K562 (cell line): ENCODE data around the gene NES. TPM values are rescaled to one million over a fixed set of nuclear protein-coding genes. Genes with fewer than 3 reads are reported as not detected.

Experiments
- CBX1 ChIP-seq: sonication (generic); IDR thresholded peaks from 2 replicates; pipeline ENCODE4 v1.6.1; 2016; ENCODE audit warnings: antibody characterized with exemption, low read depth, mild to moderate bottlenecking
- EGR1 ChIP-seq: fragments of 450-650 bp; conservative IDR thresholded peaks from 2 replicates; pipeline ENCODE4 v1.6.1; 2017; ENCODE audit warnings: mild to moderate bottlenecking
- HEY1 ChIP-seq: fragments of 250-450 bp; sonication (Bioruptor Pico); IDR thresholded peaks from 2 replicates; pipeline ENCODE4 v1.5.0; 2020; ENCODE audit warnings: mild to moderate bottlenecking, moderate library complexity, borderline replicate concordance
- IRF2 ChIP-seq: sonication (generic); formaldehyde crosslinking; IDR thresholded peaks from 2 replicates; pipeline ENCODE4 v1.8.1; 2022; ENCODE audit warnings: mild to moderate bottlenecking, missing genetic modification reagents
- JUN ChIP-seq, 2 experiments: sonication (generic) in 1 of 2; formaldehyde crosslinking in 1 of 2; IDR thresholded peaks; 2 replicates each; pipeline versions ENCODE4 v1.6.1 to v1.8.0; 2012 to 2022; ENCODE audit warnings: borderline replicate concordance in 2 of 2, mild to moderate bottlenecking in 2 of 2, improper control_type of control experiment in 1 of 2, low read depth in 1 of 2, low read length in 1 of 2, missing genetic modification reagents in 1 of 2
- PTTG1 ChIP-seq: fragments of 450-650 bp; IDR thresholded peaks from 2 replicates; pipeline ENCODE4 v1.6.1; 2016; ENCODE audit warnings: low read depth, mild to moderate bottlenecking, missing genetic modification characterization, missing compliant biosample characterization
- RBM14 ChIP-seq: fragments of 200-400 bp; formaldehyde crosslinking; IDR thresholded peaks from 2 replicates; pipeline ENCODE4 v1.6.1; 2018; ENCODE audit warnings: low read depth, mild to moderate bottlenecking, low read length, moderate library complexity, borderline replicate concordance; ENCODE audit not compliant: insufficient read depth
- SOX6 ChIP-seq: fragments of 450-650 bp; IDR thresholded peaks from 2 replicates; pipeline ENCODE4 v1.6.1; 2014; ENCODE audit warnings: mild to moderate bottlenecking
- ZFX ChIP-seq: sonication (generic); formaldehyde crosslinking; IDR thresholded peaks from 2 replicates; pipeline ENCODE4 v1.8.0; 2022; ENCODE audit warnings: mild to moderate bottlenecking, missing genetic modification reagents, moderate library complexity
- ZNF232 ChIP-seq: sonication (generic); formaldehyde crosslinking; IDR thresholded peaks from 2 replicates; pipeline ENCODE4 v1.8.0; 2022; ENCODE audit warnings: mild to moderate bottlenecking, missing genetic modification reagents
- polyA plus RNA-seq, 8 experiments: library from polyadenylated mRNA; depleted of rRNA in 4 of 8; stranded (reverse) in 5 of 8; unstranded in 3 of 8; fragments of >200 nt; fragmentation: Nextera tagmentation in 2 of 8; fragmentation: Illumina TruSeq in 1 of 8; extraction: Ambion mirVana in 2 of 8; extraction: Trizol in 1 of 8; gene quantifications; 2 replicates each; pipeline versions ENCODE4 v1.2.1 to v1.2.3, GENCODE V29; 2011 to 2014; ENCODE audit warnings: inconsistent platforms in 1 of 8, missing spikeins in 1 of 8
- total RNA-seq, 7 experiments: library from RNA; depleted of rRNA in 6 of 7; stranded (reverse); fragments of >200 nt in 6 of 7; fragmentation: Illumina TruSeq in 2 of 7; extraction: Trizol in 2 of 7; gene quantifications; 2 replicates each; pipeline versions ENCODE4 v1.2.1 to v1.2.3, GENCODE V29; 2011 to 2021; ENCODE audit warnings: low replicate concordance in 1 of 7
- TF ChIP-seq, protein P1 (sequence below), 2 experiments: fragments of 450-650 bp in 1 of 2; sonication (generic) in 1 of 2; formaldehyde crosslinking; conservative IDR thresholded peaks; 2 replicates each; pipeline versions ENCODE4 v1.4.0 to v1.8.1; 2020 to 2022; ENCODE audit warnings: mild to moderate bottlenecking in 1 of 2, missing genetic modification reagents in 1 of 2
- TF ChIP-seq, protein P2 (sequence below), 2 experiments: fragments of 450-650 bp in 1 of 2; sonication (generic) in 1 of 2; formaldehyde crosslinking in 1 of 2; IDR thresholded peaks in 1 of 2; conservative IDR thresholded peaks in 1 of 2; 2 replicates each; pipeline versions ENCODE4 v1.6.1 to v1.8.1; 2016 to 2023; ENCODE audit warnings: mild to moderate bottlenecking in 2 of 2, moderate library complexity in 2 of 2, inconsistent platforms in 1 of 2, missing genetic modification reagents in 1 of 2
- TF ChIP-seq, protein P3 (sequence below): sonication (generic); formaldehyde crosslinking; IDR thresholded peaks from 2 replicates; pipeline ENCODE4 v1.8.0; 2022; ENCODE audit warnings: missing genetic modification reagents, mild to moderate bottlenecking, moderate library complexity, borderline replicate concordance
- TF ChIP-seq, protein P4 (sequence below): sonication (generic); formaldehyde crosslinking; IDR thresholded peaks from 2 replicates; pipeline ENCODE4 v1.8.0; 2022; ENCODE audit warnings: mild to moderate bottlenecking, missing genetic modification reagents, borderline replicate concordance
- TF ChIP-seq, protein P5 (sequence below): fragments of 450-650 bp; IDR thresholded peaks from 2 replicates; pipeline ENCODE4 v1.6.1; 2016; ENCODE audit warnings: antibody characterized with exemption
- TF ChIP-seq, protein P6 (sequence below): fragments of 450-650 bp; IDR thresholded peaks from one replicate; pipeline ENCODE4 v1.6.1; 2018; ENCODE audit warnings: mild to moderate bottlenecking, moderate library complexity; ENCODE audit not compliant: partially characterized antibody
- TF ChIP-seq, protein P7 (sequence below): fragments of 450-650 bp; IDR thresholded peaks from 2 replicates; pipeline ENCODE4 v1.6.1; 2016; ENCODE audit warnings: low read depth, mild to moderate bottlenecking, moderate library complexity

The NES gene
- total and polyA plus RNA-seq, 9 of the 15 experiments (the other 6 are each of a cell fraction or from before 2014, with no cell fraction given): 0.10 to 8.6 (median 4.2) TPM

DNA sequence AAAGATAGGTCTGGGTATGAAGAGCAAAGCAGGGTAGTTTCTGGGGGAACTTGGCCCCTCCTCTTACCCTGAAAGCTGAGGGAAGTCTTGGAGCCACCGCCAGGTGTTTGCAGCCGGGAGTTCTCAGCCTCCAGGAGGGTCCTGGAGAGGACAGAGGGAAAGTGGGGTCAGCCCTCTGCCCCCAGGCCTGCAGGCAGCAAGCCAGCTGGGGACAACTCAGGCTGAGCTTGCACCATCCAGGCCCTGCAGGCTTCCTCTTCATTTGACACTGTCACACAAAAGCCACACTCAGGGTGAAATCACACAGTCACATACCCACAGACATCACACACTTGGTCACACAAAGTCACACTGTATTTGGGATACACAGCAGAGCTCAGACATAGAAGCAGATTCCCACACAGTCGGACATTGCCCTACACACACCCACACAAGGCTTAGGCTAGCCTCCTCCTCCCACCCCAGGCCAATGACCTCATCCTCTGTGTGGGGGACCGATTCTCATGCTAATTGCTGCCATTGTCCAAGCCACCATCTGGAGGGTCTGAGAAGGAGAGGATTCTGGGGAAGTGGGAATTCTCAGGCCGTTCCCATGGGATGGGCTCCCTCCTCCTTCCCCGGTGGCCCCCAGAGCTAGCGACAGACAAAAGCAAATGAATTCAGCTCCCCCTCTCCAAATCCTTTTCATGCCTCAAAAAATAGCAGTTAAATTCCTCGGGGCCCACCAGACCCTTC is 3.7 kb downstream of the NES start (continued):
- TF ChIP-seq, protein P1, sequence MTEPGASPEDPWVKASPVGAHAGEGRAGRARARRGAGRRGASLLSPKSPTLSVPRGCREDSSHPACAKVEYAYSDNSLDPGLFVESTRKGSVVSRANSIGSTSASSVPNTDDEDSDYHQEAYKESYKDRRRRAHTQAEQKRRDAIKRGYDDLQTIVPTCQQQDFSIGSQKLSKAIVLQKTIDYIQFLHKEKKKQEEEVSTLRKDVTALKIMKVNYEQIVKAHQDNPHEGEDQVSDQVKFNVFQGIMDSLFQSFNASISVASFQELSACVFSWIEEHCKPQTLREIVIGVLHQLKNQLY (CRISPR knock-in tag; conservative IDR thresholded peaks at IDR 0.05): no peak
- TF ChIP-seq PTTG1: no peak
- TF ChIP-seq, protein P2, sequence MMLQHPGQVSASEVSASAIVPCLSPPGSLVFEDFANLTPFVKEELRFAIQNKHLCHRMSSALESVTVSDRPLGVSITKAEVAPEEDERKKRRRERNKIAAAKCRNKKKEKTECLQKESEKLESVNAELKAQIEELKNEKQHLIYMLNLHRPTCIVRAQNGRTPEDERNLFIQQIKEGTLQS (IDR thresholded peaks at IDR 0.05): peak; percentile 89
- TF ChIP-seq, protein P2 (CRISPR knock-in tag; conservative IDR thresholded peaks at IDR 0.05): no peak
- TF ChIP-seq SOX6: 0 out of 2 replicates have a peak, but pooled peaks have one; percentile 54
- TF ChIP-seq, protein P3, sequence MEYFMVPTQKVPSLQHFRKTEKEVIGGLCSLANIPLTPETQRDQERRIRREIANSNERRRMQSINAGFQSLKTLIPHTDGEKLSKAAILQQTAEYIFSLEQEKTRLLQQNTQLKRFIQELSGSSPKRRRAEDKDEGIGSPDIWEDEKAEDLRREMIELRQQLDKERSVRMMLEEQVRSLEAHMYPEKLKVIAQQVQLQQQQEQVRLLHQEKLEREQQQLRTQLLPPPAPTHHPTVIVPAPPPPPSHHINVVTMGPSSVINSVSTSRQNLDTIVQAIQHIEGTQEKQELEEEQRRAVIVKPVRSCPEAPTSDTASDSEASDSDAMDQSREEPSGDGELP (CRISPR knock-in tag): 0 out of 2 replicates have a peak, but pooled peaks have one; percentile 35
- TF ChIP-seq CBX1: no peak
- TF ChIP-seq, protein P4, sequence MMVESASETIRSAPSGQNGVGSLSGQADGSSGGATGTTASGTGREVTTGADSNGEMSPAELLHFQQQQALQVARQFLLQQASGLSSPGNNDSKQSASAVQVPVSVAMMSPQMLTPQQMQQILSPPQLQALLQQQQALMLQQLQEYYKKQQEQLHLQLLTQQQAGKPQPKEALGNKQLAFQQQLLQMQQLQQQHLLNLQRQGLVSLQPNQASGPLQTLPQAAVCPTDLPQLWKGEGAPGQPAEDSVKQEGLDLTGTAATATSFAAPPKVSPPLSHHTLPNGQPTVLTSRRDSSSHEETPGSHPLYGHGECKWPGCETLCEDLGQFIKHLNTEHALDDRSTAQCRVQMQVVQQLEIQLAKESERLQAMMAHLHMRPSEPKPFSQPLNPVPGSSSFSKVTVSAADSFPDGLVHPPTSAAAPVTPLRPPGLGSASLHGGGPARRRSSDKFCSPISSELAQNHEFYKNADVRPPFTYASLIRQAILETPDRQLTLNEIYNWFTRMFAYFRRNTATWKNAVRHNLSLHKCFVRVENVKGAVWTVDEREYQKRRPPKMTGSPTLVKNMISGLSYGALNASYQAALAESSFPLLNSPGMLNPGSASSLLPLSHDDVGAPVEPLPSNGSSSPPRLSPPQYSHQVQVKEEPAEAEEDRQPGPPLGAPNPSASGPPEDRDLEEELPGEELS: no peak
- TF ChIP-seq HEY1 (CRISPR knock-in tag): no peak
- no peak for TF ChIP-seq IRF2 (CRISPR knock-in tag)
- no peak for TF ChIP-seq RBM14
- no peak for TF ChIP-seq ZFX (CRISPR knock-in tag)
- TF ChIP-seq EGR1: peak; percentile 96
- TF ChIP-seq, protein P5, sequence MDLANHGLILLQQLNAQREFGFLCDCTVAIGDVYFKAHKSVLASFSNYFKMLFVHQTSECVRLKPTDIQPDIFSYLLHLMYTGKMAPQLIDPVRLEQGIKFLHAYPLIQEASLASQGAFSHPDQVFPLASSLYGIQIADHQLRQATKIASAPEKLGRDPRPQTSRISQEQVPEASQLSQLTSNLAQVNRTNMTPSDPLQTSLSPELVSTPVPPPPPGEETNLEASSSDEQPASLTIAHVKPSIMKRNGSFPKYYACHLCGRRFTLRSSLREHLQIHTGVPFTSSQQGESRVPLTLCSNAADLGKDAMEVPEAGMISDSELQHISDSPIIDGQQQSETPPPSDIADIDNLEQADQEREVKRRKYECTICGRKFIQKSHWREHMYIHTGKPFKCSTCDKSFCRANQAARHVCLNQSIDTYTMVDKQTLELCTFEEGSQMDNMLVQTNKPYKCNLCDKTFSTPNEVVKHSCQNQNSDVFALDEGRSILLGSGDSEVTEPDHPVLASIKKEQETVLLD: no peak
- TF ChIP-seq, protein P6, sequence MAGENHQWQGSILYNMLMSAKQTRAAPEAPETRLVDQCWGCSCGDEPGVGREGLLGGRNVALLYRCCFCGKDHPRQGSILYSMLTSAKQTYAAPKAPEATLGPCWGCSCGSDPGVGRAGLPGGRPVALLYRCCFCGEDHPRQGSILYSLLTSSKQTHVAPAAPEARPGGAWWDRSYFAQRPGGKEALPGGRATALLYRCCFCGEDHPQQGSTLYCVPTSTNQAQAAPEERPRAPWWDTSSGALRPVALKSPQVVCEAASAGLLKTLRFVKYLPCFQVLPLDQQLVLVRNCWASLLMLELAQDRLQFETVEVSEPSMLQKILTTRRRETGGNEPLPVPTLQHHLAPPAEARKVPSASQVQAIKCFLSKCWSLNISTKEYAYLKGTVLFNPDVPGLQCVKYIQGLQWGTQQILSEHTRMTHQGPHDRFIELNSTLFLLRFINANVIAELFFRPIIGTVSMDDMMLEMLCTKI: no peak
- TF ChIP-seq ZNF232 (CRISPR knock-in tag): no peak
- TF ChIP-seq, protein P7, sequence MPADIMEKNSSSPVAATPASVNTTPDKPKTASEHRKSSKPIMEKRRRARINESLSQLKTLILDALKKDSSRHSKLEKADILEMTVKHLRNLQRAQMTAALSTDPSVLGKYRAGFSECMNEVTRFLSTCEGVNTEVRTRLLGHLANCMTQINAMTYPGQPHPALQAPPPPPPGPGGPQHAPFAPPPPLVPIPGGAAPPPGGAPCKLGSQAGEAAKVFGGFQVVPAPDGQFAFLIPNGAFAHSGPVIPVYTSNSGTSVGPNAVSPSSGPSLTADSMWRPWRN: no peak
- peak; percentile 55; the same call in 1 of the 2 replicates for TF ChIP-seq JUN (IDR thresholded peaks at IDR 0.05; ENCODE audit: borderline replicate concordance, low read depth, low read length)
- no peak for TF ChIP-seq JUN (CRISPR knock-in tag; IDR thresholded peaks at IDR 0.05; ENCODE audit: borderline replicate concordance)
